Activated CD8-positive, alpha-beta T cell treated with anti-CD3 and anti-CD28 coated beads for 36 hours (primary cell): ENCODE results near the gene GNLY. TPM values are rescaled to one million over a fixed set of nuclear protein-coding genes. Genes with fewer than 3 reads are reported as not detected.

Experiments
- ATAC-seq: fragments of 200-7000 bp; cut with Tn5 transposase; one replicate; pipeline ENCODE4 v1.10.0; 2021; ENCODE audit warnings: mild to moderate bottlenecking, moderate library complexity
- CTCF ChIA-PET: fragments of 350-600 bp; sonication (Branson Sonifier 250); formaldehyde crosslinking; loops from one replicate; lab custom pipeline; 2021; ENCODE audit warnings: antibody characterized with exemption; lab: Charles Lee
- POLR2A ChIA-PET: fragments of 350-600 bp; sonication (Branson Sonifier 250); formaldehyde crosslinking; loops from one replicate; lab custom pipeline; 2021; ENCODE audit warnings: antibody characterized with exemption; lab: Charles Lee
- DNase-seq: peaks from one replicate; pipeline ENCODE4 v3.0.0-alpha.2; 2020
- H3K27ac Mint-ChIP-seq: one replicate; pipeline ENCODE4 v1.8.0; 2021; ENCODE audit warnings: mild to moderate bottlenecking, mixed read lengths
- H3K27me3 Mint-ChIP-seq: one replicate; pipeline ENCODE4 v1.8.0; 2021; ENCODE audit warnings: mixed read lengths
- H3K36me3 Mint-ChIP-seq: one replicate; pipeline ENCODE4 v1.8.0; 2021; ENCODE audit warnings: low read depth, mixed read lengths
- H3K4me1 Mint-ChIP-seq: one replicate; pipeline ENCODE4 v1.8.0; 2021; ENCODE audit warnings: low read depth, mixed read lengths
- H3K4me3 Mint-ChIP-seq: one replicate; pipeline ENCODE4 v1.8.0; 2021; ENCODE audit warnings: mild to moderate bottlenecking, moderate library complexity, mixed read lengths
- H3K9me3 Mint-ChIP-seq: one replicate; pipeline ENCODE4 v1.8.0; 2021; ENCODE audit warnings: mixed read lengths
- intact Hi-C: fragments of 100-400 bp; cut with micrococcal nuclease; formaldehyde crosslinking; loops from one replicate; pipeline ENCODE4 v1.10.0; 2022
- total RNA-seq, 2 experiments: library from RNA; stranded (reverse); gene quantifications; one replicate each; pipeline ENCODE4 v1.2.3, GENCODE V29; 2021
- TF ChIP-seq, protein P1 (sequence below): fragments of 200-600 bp; IDR thresholded peaks from one replicate; pipeline ENCODE4 v1.8.0; 2022; ENCODE audit warnings: antibody characterized with exemption, mild to moderate bottlenecking

Gene GNLY
- total RNA-seq, 2 experiments from 2014 or later: 46.7 to 52.6 TPM

DNA sequence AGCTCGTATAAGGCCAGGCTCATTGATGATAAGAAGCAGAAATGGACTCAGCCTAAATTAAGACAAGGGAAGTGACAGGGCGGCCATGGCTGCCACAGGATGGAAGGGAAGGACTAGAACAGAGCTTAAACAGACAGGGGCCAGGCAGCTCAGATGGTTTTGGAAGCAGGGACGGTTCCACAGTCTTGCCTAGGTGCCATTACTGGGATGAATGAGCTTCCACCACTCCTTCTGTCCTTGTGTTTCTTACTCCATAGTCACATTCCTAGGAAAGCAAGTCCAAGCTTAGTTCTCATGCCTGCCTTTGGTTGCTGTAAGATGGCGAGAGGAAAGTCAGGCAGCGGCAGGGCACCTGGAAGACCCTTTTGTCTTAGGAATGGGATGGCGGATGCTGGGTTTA is 11.9 kb downstream of the GNLY start:
- intact Hi-C loops: loop anchor here (2.0 kb wide), 1 partner anchor 25 kb away; no protein-coding TSS in a partner anchor
- TF ChIP-seq, protein P1, sequence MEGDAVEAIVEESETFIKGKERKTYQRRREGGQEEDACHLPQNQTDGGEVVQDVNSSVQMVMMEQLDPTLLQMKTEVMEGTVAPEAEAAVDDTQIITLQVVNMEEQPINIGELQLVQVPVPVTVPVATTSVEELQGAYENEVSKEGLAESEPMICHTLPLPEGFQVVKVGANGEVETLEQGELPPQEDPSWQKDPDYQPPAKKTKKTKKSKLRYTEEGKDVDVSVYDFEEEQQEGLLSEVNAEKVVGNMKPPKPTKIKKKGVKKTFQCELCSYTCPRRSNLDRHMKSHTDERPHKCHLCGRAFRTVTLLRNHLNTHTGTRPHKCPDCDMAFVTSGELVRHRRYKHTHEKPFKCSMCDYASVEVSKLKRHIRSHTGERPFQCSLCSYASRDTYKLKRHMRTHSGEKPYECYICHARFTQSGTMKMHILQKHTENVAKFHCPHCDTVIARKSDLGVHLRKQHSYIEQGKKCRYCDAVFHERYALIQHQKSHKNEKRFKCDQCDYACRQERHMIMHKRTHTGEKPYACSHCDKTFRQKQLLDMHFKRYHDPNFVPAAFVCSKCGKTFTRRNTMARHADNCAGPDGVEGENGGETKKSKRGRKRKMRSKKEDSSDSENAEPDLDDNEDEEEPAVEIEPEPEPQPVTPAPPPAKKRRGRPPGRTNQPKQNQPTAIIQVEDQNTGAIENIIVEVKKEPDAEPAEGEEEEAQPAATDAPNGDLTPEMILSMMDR: no peak
- Mint-ChIP-seq H3K4me3 (no peak overlapping the region), H3K27me3 (peaks cover 3% of the 10 kb centered on the region), H3K4me1 (peaks cover 31% of the 10 kb centered on the region), H3K9me3 (no peaks in the 10 kb centered on the region), H3K27ac (no peak overlapping the region), H3K36me3 (no peaks in the 10 kb centered on the region)
- ChIA-PET POLR2A (interaction anchor here (1.1 kb wide), 1 partner anchor 13 kb away, joined by 3 read pairs; no protein-coding TSS in a partner anchor), CTCF (interaction anchor here (1.0 to 9.4 kb wide), 11 partner anchors 10 to 69 kb away, joined by 3 to 134 read pairs (median 7); no protein-coding TSS in a partner anchor)
- ATAC-seq (no peak), DNase-seq (no peak)

- no peak for DNase-seq
- Mint-ChIP-seq H3K9me3 (no peaks in the 10 kb centered on the region), H3K4me3 (no peak overlapping the region), H3K4me1 (peaks cover 29% of the 10 kb centered on the region), H3K36me3 (no peaks in the 10 kb centered on the region), H3K27ac (no peak overlapping the region), H3K27me3 (peaks cover 3% of the 10 kb centered on the region)
- CTCF ChIA-PET: interaction anchor here (0.6 to 9.4 kb wide), 24 partner anchors 10 to 121 kb away, joined by 3 to 134 read pairs (median 4); no protein-coding TSS in a partner anchor
- intact Hi-C loops: loop anchor here (2.0 kb wide), 1 partner anchor 26 kb away; no protein-coding TSS in a partner anchor
- ATAC-seq: peak; percentile 4
- POLR2A ChIA-PET: interaction anchor here (1.1 kb wide), 1 partner anchor 13 kb away, joined by 3 read pairs; no protein-coding TSS in a partner anchor
- TF ChIP-seq, protein P1: no peak
Measured at GRCh38 chr2:85706599-85707296, 12.6 kb downstream of the GNLY start.

DNA sequence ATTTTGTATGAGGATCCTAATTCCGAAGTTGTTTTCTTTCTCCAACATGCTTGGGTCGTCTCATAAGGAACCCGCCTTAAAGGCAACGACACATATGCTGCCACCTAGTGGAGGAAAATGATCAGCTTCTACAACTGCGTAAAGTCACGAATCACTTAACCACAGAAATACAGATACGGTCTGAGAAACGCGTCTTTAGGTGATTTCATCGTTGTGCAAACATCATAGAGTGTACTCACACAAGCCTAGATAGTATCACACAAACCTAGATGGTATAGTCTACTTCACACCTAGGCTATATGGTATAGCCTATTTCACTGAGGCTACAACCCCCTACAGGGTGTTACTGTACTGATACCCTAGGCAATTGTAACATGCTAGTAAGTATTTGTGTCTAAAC is 13.1 kb downstream of the GNLY start:
- intact Hi-C loops: loop anchor here (2.0 kb wide), 1 partner anchor 27 kb away; no protein-coding TSS in a partner anchor
- H3K4me3 Mint-ChIP-seq: no peak overlapping the region
- H3K27ac Mint-ChIP-seq: no peak overlapping the region
- CTCF ChIA-PET: interaction anchor here (0.7 to 9.4 kb wide), 29 partner anchors 9 to 286 kb away, joined by 3 to 134 read pairs (median 4); partner anchors contain the start of gene GNLY
- ATAC-seq (peak; percentile 91), DNase-seq (peak; percentile 82)
- TF ChIP-seq, protein P1: peak; percentile 79
- H3K9me3 Mint-ChIP-seq: no peaks in the 10 kb centered on the region
- POLR2A ChIA-PET: interaction anchor here (0.7 kb wide), 1 partner anchor 9 kb away, joined by 3 read pairs; no protein-coding TSS in a partner anchor
- peaks cover 3% of the 10 kb centered on the region for H3K27me3 Mint-ChIP-seq
- H3K36me3 Mint-ChIP-seq: no peaks in the 10 kb centered on the region
- H3K4me1 Mint-ChIP-seq: peaks cover 24% of the 10 kb centered on the region

DNA sequence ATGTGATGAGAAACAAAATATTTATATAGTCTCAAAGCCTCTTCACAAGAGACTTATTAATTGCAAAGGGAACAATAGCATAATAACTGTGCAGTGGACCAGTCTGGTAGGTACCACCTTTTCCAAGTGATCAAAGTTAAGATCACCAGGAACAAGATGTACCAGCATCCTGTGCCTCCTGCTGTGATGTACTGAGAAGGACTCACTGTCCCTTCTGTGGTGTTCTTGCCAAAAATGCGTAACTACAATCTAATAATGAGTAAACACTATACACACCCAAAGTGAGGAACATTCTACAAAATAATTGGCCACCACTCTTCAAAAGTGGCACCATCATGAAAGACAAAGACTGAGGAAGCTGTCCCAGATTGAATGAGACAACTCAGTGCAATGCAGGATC is 14.5 kb downstream of the GNLY start:
- no peak overlapping the region for H3K27ac Mint-ChIP-seq
- no peaks in the 10 kb centered on the region for H3K9me3 Mint-ChIP-seq
- ChIA-PET CTCF (interaction anchor here (0.9 to 9.4 kb wide), 12 partner anchors 11 to 106 kb away, joined by 3 to 134 read pairs (median 5); no protein-coding TSS in a partner anchor), POLR2A (no interaction called here)
- intact Hi-C loops: no loop called here
- DNase-seq (no peak), ATAC-seq (no peak)
- peaks cover 11% of the 10 kb centered on the region for H3K4me1 Mint-ChIP-seq
- no peak overlapping the region for H3K4me3 Mint-ChIP-seq
- H3K27me3 Mint-ChIP-seq: peaks cover 3% of the 10 kb centered on the region
- TF ChIP-seq, protein P1: no peak
- H3K36me3 Mint-ChIP-seq: no peaks in the 10 kb centered on the region
